Liver (tissue), 9 donors: ENCODE results near the gene FGF9. TPM values are rescaled to one million over a fixed set of nuclear protein-coding genes. Genes with fewer than 3 reads are reported as not detected.

Experiments used
- DNase-seq: peaks from one replicate; pipeline ENCODE4 v3.0.0-alpha.2; 2017; ENCODE audit warnings: low spot score
- H3K27ac ChIP-seq, 2 donors: one replicate each; pipeline ENCODE4 v1.7.0; 2013; ENCODE audit warnings: inconsistent platforms in 2 of 2, low read length in 2 of 2, control low read depth in 1 of 2, low read depth in 1 of 2, mild to moderate bottlenecking in 1 of 2
- H3K27me3 ChIP-seq, 4 donors: one replicate each; pipeline versions ENCODE4 v1.6.1 to v1.7.0; 2013; ENCODE audit warnings: low read length in 3 of 4, inconsistent platforms in 1 of 4, mild to moderate bottlenecking in 1 of 4, moderate library complexity in 1 of 4; ENCODE audit not compliant: control insufficient read depth in 4 of 4, insufficient read depth in 4 of 4
- H3K36me3 ChIP-seq, 4 donors: one replicate each; pipeline versions ENCODE4 v1.6.1 to v1.7.0; 2013; ENCODE audit warnings: low read length in 3 of 4, mild to moderate bottlenecking in 3 of 4, low read depth in 1 of 4, moderate library complexity in 1 of 4; ENCODE audit not compliant: control insufficient read depth in 4 of 4, insufficient read depth in 3 of 4
- H3K4me1 ChIP-seq, 4 donors: one replicate each; pipeline versions ENCODE4 v1.6.1 to v1.7.0; 2013; ENCODE audit warnings: low read length in 3 of 4, mild to moderate bottlenecking in 3 of 4, moderate library complexity in 1 of 4; ENCODE audit not compliant: control insufficient read depth in 4 of 4, insufficient read depth in 4 of 4
- H3K4me3 ChIP-seq, 3 donors: one replicate each; pipeline versions ENCODE4 v1.6.1 to v1.7.0; 2013; ENCODE audit warnings: low read length in 3 of 3, control low read depth in 1 of 3, low read depth in 1 of 3, mild to moderate bottlenecking in 1 of 3
- H3K9ac ChIP-seq, 2 donors: one replicate each; pipeline ENCODE4 v1.7.0; 2013; ENCODE audit warnings: low read length in 2 of 2, mild to moderate bottlenecking in 2 of 2, moderate library complexity in 2 of 2, control low read depth in 1 of 2, low read depth in 1 of 2
- H3K9me3 ChIP-seq, 4 donors: one replicate each; pipeline versions ENCODE4 v1.6.1 to v1.7.0; 2013; ENCODE audit warnings: low read length in 3 of 4; ENCODE audit not compliant: control insufficient read depth in 4 of 4
- EGR1 ChIP-seq, 2 donors: IDR thresholded peaks; 2 replicates each; pipeline ENCODE4 v1.6.1; 2016 to 2018; ENCODE audit warnings: antibody characterized with exemption in 2 of 2, low read depth in 2 of 2
- FOXA1 ChIP-seq: IDR thresholded peaks from 2 replicates; pipeline ENCODE4 v1.6.1; 2016; ENCODE audit warnings: antibody characterized with exemption
- FOXA2 ChIP-seq: IDR thresholded peaks from 2 replicates; pipeline ENCODE4 v1.6.1; 2016; ENCODE audit warnings: antibody characterized with exemption
- GABPA ChIP-seq, 2 donors: IDR thresholded peaks in 1 of 2; conservative IDR thresholded peaks in 1 of 2; 2 replicates each; pipeline ENCODE4 v1.6.1; 2016; ENCODE audit warnings: antibody characterized with exemption in 2 of 2, mild to moderate bottlenecking in 1 of 2, moderate library complexity in 1 of 2
- HNF4A ChIP-seq, 2 donors: conservative IDR thresholded peaks; 2 replicates each; pipeline ENCODE4 v1.6.1; 2016; ENCODE audit warnings: antibody characterized with exemption in 2 of 2, mild to moderate bottlenecking in 2 of 2
- HNF4G ChIP-seq: IDR thresholded peaks from 2 replicates; pipeline ENCODE4 v1.6.1; 2016; ENCODE audit warnings: antibody characterized with exemption
- JUND ChIP-seq, 2 donors: IDR thresholded peaks; 2 replicates each; pipeline ENCODE4 v1.6.1; 2016; ENCODE audit warnings: antibody characterized with exemption in 2 of 2
- NR2F2 ChIP-seq: IDR thresholded peaks from 2 replicates; pipeline ENCODE4 v1.6.1; 2016; ENCODE audit warnings: antibody characterized with exemption
- RAD21 ChIP-seq, 2 donors: IDR thresholded peaks; 2 replicates each; pipeline ENCODE4 v1.6.1; 2016; ENCODE audit warnings: antibody characterized with exemption in 2 of 2, mild to moderate bottlenecking in 2 of 2
- RXRA ChIP-seq, 2 donors: IDR thresholded peaks; 2 replicates each; pipeline ENCODE4 v1.6.1; 2017 to 2018; ENCODE audit warnings: antibody characterized with exemption in 2 of 2, mild to moderate bottlenecking in 1 of 2
- SP1 ChIP-seq: IDR thresholded peaks from 2 replicates; pipeline ENCODE4 v1.6.1; 2018; ENCODE audit warnings: antibody characterized with exemption, mild to moderate bottlenecking
- TAF1 ChIP-seq: conservative IDR thresholded peaks from 2 replicates; pipeline ENCODE4 v1.6.1; 2016; ENCODE audit warnings: antibody characterized with exemption, mild to moderate bottlenecking
- YY1 ChIP-seq: IDR thresholded peaks from 2 replicates; pipeline ENCODE4 v1.6.1; 2016; ENCODE audit warnings: antibody characterized with exemption, mild to moderate bottlenecking
- WGBS: extraction: QIAGEN DNeasy Blood & Tissue Kit; methylation state at CpG from one replicate; pipeline ENCODE4 v1.1.7; 2013; 5-methylcytosine and 5-hydroxymethylcytosine counted together
- polyA plus RNA-seq, 2 donors: library from polyadenylated mRNA; stranded (reverse) in 1 of 2; unstranded in 1 of 2; fragments of 200-250 nt in 1 of 2; fragments of >200 nt in 1 of 2; fragmentation: Nextera tagmentation in 1 of 2; extraction: Ambion mirVana in 1 of 2; gene quantifications; one replicate each; pipeline versions ENCODE4 v1.2.1 to v1.2.3, GENCODE V29; 2013 to 2015
- total RNA-seq, 2 donors: library from RNA; depleted of rRNA; stranded (reverse); fragments of >200 nt; gene quantifications; one replicate each; pipeline ENCODE4 v1.2.3, GENCODE V29; 2014
- TF ChIP-seq, protein P1 (sequence below): IDR thresholded peaks from 2 replicates; pipeline ENCODE4 v1.6.1; 2016; ENCODE audit warnings: antibody characterized with exemption
- TF ChIP-seq, protein P2 (sequence below): IDR thresholded peaks from 2 replicates; pipeline ENCODE4 v1.6.1; 2016; ENCODE audit warnings: antibody characterized with exemption, mild to moderate bottlenecking
- TF ChIP-seq, protein P3 (sequence below): fragments of 150-350 bp; IDR thresholded peaks from 2 replicates; pipeline ENCODE4 v1.5.1; 2017; ENCODE audit warnings: improper control_type of control experiment, low read depth, low read length; ENCODE audit not compliant: missing input control
- TF ChIP-seq, protein P4 (sequence below): IDR thresholded peaks from 2 replicates; pipeline ENCODE4 v1.6.1; 2016; ENCODE audit warnings: antibody characterized with exemption
- TF ChIP-seq, protein P5 (sequence below): IDR thresholded peaks from 2 replicates; pipeline ENCODE4 v1.6.1; 2016; ENCODE audit warnings: antibody characterized with exemption
- donor health status: healthy.
- donor health status: healthy.
- donor health status: healthy.
- donor health status: healthy.
- donor health status: healthy.

The FGF9 gene
- total and polyA plus RNA-seq, 4 donors: under 0.01 to 0.05 TPM; not detected in 2

DNA sequence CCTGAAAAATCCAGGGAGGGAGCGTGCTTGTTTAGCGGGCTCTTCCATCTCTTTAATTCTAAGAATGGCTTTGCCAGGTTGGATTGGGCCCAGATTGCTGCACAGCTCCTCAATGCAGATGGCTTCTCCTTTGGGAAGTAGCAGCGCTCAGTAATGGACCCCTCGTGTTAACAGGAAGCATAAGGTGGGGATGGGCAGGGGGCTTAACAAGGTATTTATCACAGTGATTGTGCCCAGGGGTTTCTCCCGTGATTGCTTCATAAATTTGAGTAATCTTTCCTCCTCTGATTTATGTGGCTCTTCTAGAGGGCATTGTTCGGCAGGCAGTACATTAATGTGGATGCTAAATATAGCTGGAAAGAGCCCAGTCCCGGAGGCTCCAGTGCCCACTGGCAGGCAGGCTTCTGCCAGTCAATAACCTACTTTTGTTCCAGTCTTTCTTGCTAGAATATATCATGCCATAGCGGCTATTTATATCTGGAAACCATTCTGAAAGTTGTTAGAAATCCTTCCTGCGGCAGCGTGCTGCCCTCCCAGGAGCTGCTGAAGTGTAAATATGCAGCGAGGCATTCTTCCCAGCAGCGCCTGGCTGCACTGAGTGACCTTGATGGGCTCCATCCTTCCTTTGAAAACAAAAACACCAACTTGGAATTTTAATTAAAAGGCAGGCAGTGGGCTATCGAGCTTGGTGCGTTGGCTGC lies 65.0 kb downstream of the FGF9 start:
- no peak for DNase-seq
- peaks cover 0 to 4% (median 2%) of the 10 kb centered on the region in 4 donors for H3K27me3 ChIP-seq
- peaks cover 0 to 5% (median under 1%) of the 10 kb centered on the region in 4 donors for H3K9me3 ChIP-seq
- TF ChIP-seq HNF4A (conservative IDR thresholded peaks at IDR 0.05) (no peak), TAF1 (no peak), RXRA (IDR thresholded peaks at IDR 0.05) (no peak), NR2F2 (no peak), JUND (IDR thresholded peaks at IDR 0.05) (no peak), FOXA1 (no peak), YY1 (no peak), GABPA (IDR thresholded peaks at IDR 0.05 in 1 of 2, conservative IDR thresholded peaks at IDR 0.05 in 1 of 2) (no peak), EGR1 (IDR thresholded peaks at IDR 0.05; ENCODE audit: low read depth in 2 of 2) (no peak), FOXA2 (no peak), HNF4G (no peak), RAD21 (IDR thresholded peaks at IDR 0.05) (no peak), SP1 (no peak)
- TF ChIP-seq, protein P1, sequence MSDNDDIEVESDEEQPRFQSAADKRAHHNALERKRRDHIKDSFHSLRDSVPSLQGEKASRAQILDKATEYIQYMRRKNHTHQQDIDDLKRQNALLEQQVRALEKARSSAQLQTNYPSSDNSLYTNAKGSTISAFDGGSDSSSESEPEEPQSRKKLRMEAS: no peak
- TF ChIP-seq, protein P2, sequence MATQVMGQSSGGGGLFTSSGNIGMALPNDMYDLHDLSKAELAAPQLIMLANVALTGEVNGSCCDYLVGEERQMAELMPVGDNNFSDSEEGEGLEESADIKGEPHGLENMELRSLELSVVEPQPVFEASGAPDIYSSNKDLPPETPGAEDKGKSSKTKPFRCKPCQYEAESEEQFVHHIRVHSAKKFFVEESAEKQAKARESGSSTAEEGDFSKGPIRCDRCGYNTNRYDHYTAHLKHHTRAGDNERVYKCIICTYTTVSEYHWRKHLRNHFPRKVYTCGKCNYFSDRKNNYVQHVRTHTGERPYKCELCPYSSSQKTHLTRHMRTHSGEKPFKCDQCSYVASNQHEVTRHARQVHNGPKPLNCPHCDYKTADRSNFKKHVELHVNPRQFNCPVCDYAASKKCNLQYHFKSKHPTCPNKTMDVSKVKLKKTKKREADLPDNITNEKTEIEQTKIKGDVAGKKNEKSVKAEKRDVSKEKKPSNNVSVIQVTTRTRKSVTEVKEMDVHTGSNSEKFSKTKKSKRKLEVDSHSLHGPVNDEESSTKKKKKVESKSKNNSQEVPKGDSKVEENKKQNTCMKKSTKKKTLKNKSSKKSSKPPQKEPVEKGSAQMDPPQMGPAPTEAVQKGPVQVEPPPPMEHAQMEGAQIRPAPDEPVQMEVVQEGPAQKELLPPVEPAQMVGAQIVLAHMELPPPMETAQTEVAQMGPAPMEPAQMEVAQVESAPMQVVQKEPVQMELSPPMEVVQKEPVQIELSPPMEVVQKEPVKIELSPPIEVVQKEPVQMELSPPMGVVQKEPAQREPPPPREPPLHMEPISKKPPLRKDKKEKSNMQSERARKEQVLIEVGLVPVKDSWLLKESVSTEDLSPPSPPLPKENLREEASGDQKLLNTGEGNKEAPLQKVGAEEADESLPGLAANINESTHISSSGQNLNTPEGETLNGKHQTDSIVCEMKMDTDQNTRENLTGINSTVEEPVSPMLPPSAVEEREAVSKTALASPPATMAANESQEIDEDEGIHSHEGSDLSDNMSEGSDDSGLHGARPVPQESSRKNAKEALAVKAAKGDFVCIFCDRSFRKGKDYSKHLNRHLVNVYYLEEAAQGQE: no peak
- no peaks in the 10 kb centered on the region for H3K36me3 ChIP-seq
- 41% methylated on average over 14 of the region's 14 CpGs for WGBS
- no peak overlapping the region for H3K27ac ChIP-seq
- no peak overlapping the region for H3K9ac ChIP-seq
- H3K4me1 ChIP-seq: no peaks in the 10 kb centered on the region
- no peak overlapping the region for H3K4me3 ChIP-seq

DNA sequence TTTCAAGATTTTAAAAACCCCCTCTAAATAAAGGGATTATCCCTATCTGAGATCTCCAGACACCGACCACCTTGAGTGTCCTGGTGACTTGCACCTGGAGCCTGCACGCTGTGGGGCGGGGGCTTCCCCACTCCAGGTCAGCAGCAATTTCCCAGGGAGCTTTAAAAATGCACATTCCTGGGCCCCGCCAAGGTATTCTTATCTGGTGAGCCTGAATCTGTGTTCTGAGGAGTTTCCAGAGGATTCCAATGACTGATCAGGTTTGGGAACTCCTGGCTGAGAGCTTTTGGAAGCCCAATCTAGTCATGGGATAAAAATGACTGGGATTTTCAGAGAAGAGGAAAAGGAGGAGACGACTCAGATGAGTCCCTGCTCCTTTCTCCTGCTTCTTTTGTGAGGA lies 66.1 kb downstream of the FGF9 start:
- TF ChIP-seq YY1 (no peak), EGR1 (IDR thresholded peaks at IDR 0.05; ENCODE audit: low read depth in 2 of 2) (no peak), RXRA (IDR thresholded peaks at IDR 0.05) (no peak), FOXA2 (no peak), HNF4A (conservative IDR thresholded peaks at IDR 0.05) (no peak), FOXA1 (no peak), HNF4G (no peak), JUND (IDR thresholded peaks at IDR 0.05) (no peak), TAF1 (no peak), NR2F2 (no peak), RAD21 (IDR thresholded peaks at IDR 0.05) (no peak), SP1 (no peak), GABPA (IDR thresholded peaks at IDR 0.05 in 1 of 2, conservative IDR thresholded peaks at IDR 0.05 in 1 of 2) (no peak)
- TF ChIP-seq, protein P3, sequence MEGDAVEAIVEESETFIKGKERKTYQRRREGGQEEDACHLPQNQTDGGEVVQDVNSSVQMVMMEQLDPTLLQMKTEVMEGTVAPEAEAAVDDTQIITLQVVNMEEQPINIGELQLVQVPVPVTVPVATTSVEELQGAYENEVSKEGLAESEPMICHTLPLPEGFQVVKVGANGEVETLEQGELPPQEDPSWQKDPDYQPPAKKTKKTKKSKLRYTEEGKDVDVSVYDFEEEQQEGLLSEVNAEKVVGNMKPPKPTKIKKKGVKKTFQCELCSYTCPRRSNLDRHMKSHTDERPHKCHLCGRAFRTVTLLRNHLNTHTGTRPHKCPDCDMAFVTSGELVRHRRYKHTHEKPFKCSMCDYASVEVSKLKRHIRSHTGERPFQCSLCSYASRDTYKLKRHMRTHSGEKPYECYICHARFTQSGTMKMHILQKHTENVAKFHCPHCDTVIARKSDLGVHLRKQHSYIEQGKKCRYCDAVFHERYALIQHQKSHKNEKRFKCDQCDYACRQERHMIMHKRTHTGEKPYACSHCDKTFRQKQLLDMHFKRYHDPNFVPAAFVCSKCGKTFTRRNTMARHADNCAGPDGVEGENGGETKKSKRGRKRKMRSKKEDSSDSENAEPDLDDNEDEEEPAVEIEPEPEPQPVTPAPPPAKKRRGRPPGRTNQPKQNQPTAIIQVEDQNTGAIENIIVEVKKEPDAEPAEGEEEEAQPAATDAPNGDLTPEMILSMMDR: no peak
- TF ChIP-seq, protein P2: no peak
- TF ChIP-seq, protein P1: no peak
- TF ChIP-seq, protein P4, sequence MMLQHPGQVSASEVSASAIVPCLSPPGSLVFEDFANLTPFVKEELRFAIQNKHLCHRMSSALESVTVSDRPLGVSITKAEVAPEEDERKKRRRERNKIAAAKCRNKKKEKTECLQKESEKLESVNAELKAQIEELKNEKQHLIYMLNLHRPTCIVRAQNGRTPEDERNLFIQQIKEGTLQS: no peak
- TF ChIP-seq, protein P5, sequence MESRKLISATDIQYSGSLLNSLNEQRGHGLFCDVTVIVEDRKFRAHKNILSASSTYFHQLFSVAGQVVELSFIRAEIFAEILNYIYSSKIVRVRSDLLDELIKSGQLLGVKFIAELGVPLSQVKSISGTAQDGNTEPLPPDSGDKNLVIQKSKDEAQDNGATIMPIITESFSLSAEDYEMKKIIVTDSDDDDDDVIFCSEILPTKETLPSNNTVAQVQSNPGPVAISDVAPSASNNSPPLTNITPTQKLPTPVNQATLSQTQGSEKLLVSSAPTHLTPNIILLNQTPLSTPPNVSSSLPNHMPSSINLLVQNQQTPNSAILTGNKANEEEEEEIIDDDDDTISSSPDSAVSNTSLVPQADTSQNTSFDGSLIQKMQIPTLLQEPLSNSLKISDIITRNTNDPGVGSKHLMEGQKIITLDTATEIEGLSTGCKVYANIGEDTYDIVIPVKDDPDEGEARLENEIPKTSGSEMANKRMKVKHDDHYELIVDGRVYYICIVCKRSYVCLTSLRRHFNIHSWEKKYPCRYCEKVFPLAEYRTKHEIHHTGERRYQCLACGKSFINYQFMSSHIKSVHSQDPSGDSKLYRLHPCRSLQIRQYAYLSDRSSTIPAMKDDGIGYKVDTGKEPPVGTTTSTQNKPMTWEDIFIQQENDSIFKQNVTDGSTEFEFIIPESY: no peak
- WGBS: 77% methylated on average over 5 of the region's 5 CpGs
- no peaks in the 10 kb centered on the region for H3K36me3 ChIP-seq
- H3K27ac ChIP-seq: no peak overlapping the region
- no peak overlapping the region for H3K4me3 ChIP-seq
- H3K4me1 ChIP-seq: no peaks in the 10 kb centered on the region
- H3K27me3 ChIP-seq: peaks cover 0 to 10% (median 2%) of the 10 kb centered on the region in 4 donors
- DNase-seq: no peak
- no peak overlapping the region for H3K9ac ChIP-seq
- peaks cover 0 to 5% (median under 1%) of the 10 kb centered on the region in 4 donors for H3K9me3 ChIP-seq
